Bronchial epithelial cell (primary cell): ENCODE results near the gene CMSS1. TPM values are rescaled to one million over a fixed set of nuclear protein-coding genes. Genes with fewer than 3 reads are reported as not detected.

ENCODE experiments used
- DNase-seq: peaks from one replicate; pipeline ENCODE4 v3.0.0-alpha.2; 2010; ENCODE audit warnings: low read depth
- FAIRE-seq: peaks from 2 replicates; lab custom pipeline; 2011; peaks lifted over from hg19 to GRCh38; lab: Jason Lieb, UNC
- H3K27me3 ChIP-seq: 2 replicates; pipeline ENCODE4 v1.5.1; 2011; ENCODE audit warnings: low read length; ENCODE audit not compliant: control insufficient read depth, insufficient read depth
- H3K36me3 ChIP-seq: 2 replicates; pipeline ENCODE4 v1.5.1; 2011; ENCODE audit warnings: low read length; ENCODE audit not compliant: control insufficient read depth, insufficient read depth
- H3K4me3 ChIP-seq: 2 replicates; pipeline ENCODE4 v1.5.1; 2011; ENCODE audit warnings: mild to moderate bottlenecking, low read depth, low read length, control low read depth
- CTCF ChIP-seq: IDR thresholded peaks from 2 replicates; pipeline ENCODE4 v1.5.1; 2011; ENCODE audit warnings: mild to moderate bottlenecking, moderate library complexity, low read length, control low read depth, inconsistent platforms; ENCODE audit not compliant: insufficient read depth, severe bottlenecking
- total RNA-seq: library from RNA; depleted of rRNA; stranded (reverse); fragments of >200 nt; gene quantifications from 2 replicates; pipeline ENCODE4 v1.2.1, GENCODE V29; 2014

The CMSS1 gene
- total RNA-seq, 1 donor from 2014 or later = 21.3 TPM

GRCh38 chr3:100099621-100100020 is 282.0 kb downstream of the CMSS1 start:
- Histone ChIP-seq H3K36me3 (no peaks in the 10 kb centered on the region), H3K27me3 (no peaks in the 10 kb centered on the region), H3K4me3 (no peak overlapping the region)
- FAIRE-seq (no peak), DNase-seq (no peak)
- no peak for TF ChIP-seq CTCF

GRCh38 chr3:100100425-100100824 is 282.8 kb downstream of the CMSS1 start:
- no peak for DNase-seq
- Histone ChIP-seq H3K36me3 (no peaks in the 10 kb centered on the region), H3K4me3 (no peak overlapping the region), H3K27me3 (no peaks in the 10 kb centered on the region)
- FAIRE-seq = no peak
- TF ChIP-seq CTCF = no peak

- FAIRE-seq (peak; percentile 52), DNase-seq (no peak)
- Histone ChIP-seq H3K27me3 (no peaks in the 10 kb centered on the region), H3K4me3 (no peak overlapping the region), H3K36me3 (no peaks in the 10 kb centered on the region)
- TF ChIP-seq CTCF = no peak
Measured at GRCh38 chr3:100102757-100103156, 285.1 kb downstream of the CMSS1 start.

GRCh38 chr3:100103558-100104441 is 286.1 kb downstream of the CMSS1 start:
- FAIRE-seq = no peak
- H3K4me3 ChIP-seq = no peak overlapping the region
- no peak for TF ChIP-seq CTCF
- DNase-seq = no peak
- no peaks in the 10 kb centered on the region for H3K27me3 ChIP-seq
- H3K36me3 ChIP-seq = no peaks in the 10 kb centered on the region

GRCh38 chr3:100104442-100104798 is 286.8 kb downstream of the CMSS1 start:
- no peak for TF ChIP-seq CTCF
- no peaks in the 10 kb centered on the region for H3K27me3 ChIP-seq
- no peak overlapping the region for H3K4me3 ChIP-seq
- H3K36me3 ChIP-seq = no peaks in the 10 kb centered on the region
- no peak for DNase-seq
- FAIRE-seq = no peak

GRCh38 chr3:100104817-100105413 is 287.3 kb downstream of the CMSS1 start:
- Histone ChIP-seq H3K36me3 (no peaks in the 10 kb centered on the region), H3K27me3 (no peaks in the 10 kb centered on the region), H3K4me3 (no peak overlapping the region)
- FAIRE-seq = no peak
- no peak for TF ChIP-seq CTCF
- DNase-seq = peak; percentile 4
